Left colon (tissue), 2 donors: ENCODE data around the gene PTPN21. TPM values are rescaled to one million over a fixed set of nuclear protein-coding genes. Genes with fewer than 3 reads are reported as not detected.

Experiments
- ATAC-seq: fragments of 200-7000 bp; cut with Tn5 transposase; one replicate; pipeline ENCODE4 v1.9.1; 2020; ENCODE audit warnings: mild to moderate bottlenecking, moderate library complexity
- DNase-seq, 2 donors: peaks; one replicate each; pipeline ENCODE4 v3.0.0-alpha.2; 2020
- intact Hi-C, 2 donors: fragments of 100-400 bp; cut with DNase I in 1 of 2; cut with micrococcal nuclease in 1 of 2; formaldehyde crosslinking; loops; one replicate each; pipeline versions ENCODE4 v1.11.2 to v1.14.0; 2022; cut with DNase I, micrococcal nuclease
- total RNA-seq, 2 donors: library from RNA; stranded (reverse); fragmentation: NEBNext Ultra II Directional; extraction: Animal tissue kit (Norgen Biotek cat#: 25700); gene quantifications; one replicate each; pipeline ENCODE4 v1.2.1, GENCODE V29; 2021
- donor health status: DM: no; HTN: no; CAD: no.
- donor health status: DM: yes; HTN: yes; CAD: no.

The PTPN21 gene
- total RNA-seq, 2 donors from 2014 or later: 31.8 to 36.8 TPM

DNA sequence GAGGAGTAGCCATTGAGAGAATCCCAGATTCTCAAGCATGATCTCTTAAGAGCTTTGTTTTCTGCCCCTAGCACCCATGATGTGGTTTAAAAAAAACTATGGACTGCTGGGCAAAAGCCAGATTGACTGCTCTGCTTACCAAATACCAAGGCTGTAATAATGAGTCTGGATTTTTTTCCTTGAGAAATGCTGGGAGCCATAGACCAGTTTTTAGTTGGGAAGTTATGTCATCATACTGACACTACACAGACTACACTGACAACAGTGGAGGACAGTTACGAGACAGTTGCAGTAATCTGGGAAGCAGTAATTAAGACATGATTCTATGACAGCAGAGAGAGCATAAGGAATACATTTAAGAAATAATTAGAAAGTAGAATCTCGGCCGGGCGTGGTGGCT is 133.5 kb downstream of the PTPN21 start:
- intact Hi-C loops: no loop called here
- DNase-seq (no peak), ATAC-seq (no peak)

DNA sequence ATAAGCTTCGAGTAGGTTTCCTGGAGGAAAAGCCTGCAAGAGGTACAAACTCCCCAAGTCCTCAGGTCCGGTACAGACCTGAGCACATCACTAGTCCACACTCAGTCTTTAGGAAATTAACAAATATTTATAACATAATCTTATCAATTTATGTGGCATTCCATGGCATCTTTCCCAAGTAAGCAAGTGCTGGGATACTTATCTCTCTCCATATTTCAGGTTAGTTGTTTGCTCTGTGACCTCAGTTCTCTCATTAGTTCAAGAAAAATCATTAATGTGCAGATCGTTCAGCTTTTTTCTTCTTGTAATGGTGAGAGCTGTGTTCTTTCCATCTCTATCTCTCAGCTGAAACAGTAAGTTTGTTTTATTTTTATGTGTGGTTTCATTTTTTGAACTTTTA is 134.6 kb downstream of the PTPN21 start:
- intact Hi-C loops: no loop called here
- ATAC-seq (no peak), DNase-seq (no peak)

DNA sequence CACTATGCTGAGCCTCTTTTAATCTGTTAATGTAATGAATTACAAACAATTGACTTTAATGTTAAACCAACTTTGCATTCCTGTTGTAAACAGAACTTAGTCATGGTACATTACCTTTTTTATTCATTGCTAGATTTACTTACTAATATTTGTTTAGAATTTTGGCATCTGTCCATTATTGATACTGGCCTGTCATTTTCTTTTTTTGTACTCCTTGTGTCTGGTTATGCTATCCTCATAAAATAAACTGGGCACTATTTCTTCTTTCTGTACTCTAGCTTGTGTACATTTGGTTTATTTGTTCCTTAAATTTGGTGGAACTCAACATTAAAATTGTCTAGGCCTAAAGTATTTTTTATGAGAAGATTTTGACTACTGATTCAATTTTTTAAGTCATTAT is 137.2 kb downstream of the PTPN21 start:
- intact Hi-C loops: no loop called here
- no peak for ATAC-seq
- DNase-seq: no peak

Other genes with a start within 250 kb of the PTPN21 start
- gene KCNK10, start 231.7 kb downstream of the PTPN21 start, total RNA-seq: 1 to 10 TPM; 2.4 to 5.4 TPM
- gene SPATA7, start 169.3 kb downstream of the PTPN21 start, total RNA-seq: 1 to 10 TPM; 4.6 to 7.6 TPM
- 10 to 100 TPM; 59.2 to 59.8 TPM for gene ZC3H14, start 8.0 kb upstream of the PTPN21 start, total RNA-seq
- gene EML5, start 237.9 kb upstream of the PTPN21 start, total RNA-seq: under 1 TPM; 0.64 to 0.79 TPM